Subcutaneous abdominal adipose tissue (tissue), 5 donors: ENCODE measurements around the gene GRB14.
A peak's percentile ranks its signal among the peaks of the same experiment; 100 is the strongest.

ENCODE experiments used
- H3K27ac ChIP-seq: one replicate; pipeline ENCODE4 v1.7.0; 2013; ENCODE audit warnings: low read depth, mild to moderate bottlenecking, inconsistent platforms, low read length, moderate library complexity
- H3K27me3 ChIP-seq, 5 donors: one replicate each; pipeline ENCODE4 v1.7.0; 2013; ENCODE audit warnings: low read length in 5 of 5, inconsistent platforms in 1 of 5; ENCODE audit not compliant: control insufficient read depth in 5 of 5, insufficient read depth in 4 of 5
- H3K36me3 ChIP-seq, 5 donors: one replicate each; pipeline ENCODE4 v1.7.0; 2013; ENCODE audit warnings: low read length in 5 of 5; ENCODE audit not compliant: control insufficient read depth in 5 of 5, insufficient read depth in 5 of 5
- H3K4me1 ChIP-seq, 5 donors: one replicate each; pipeline ENCODE4 v1.7.0; 2013; ENCODE audit warnings: low read length in 5 of 5, mild to moderate bottlenecking in 3 of 5, moderate library complexity in 1 of 5; ENCODE audit not compliant: control insufficient read depth in 5 of 5, insufficient read depth in 5 of 5
- H3K4me3 ChIP-seq, 5 donors: one replicate each; pipeline ENCODE4 v1.7.0; 2013; ENCODE audit warnings: low read length in 5 of 5, low read depth in 1 of 5
- H3K9ac ChIP-seq, 5 donors: one replicate each; pipeline ENCODE4 v1.7.0; 2013; ENCODE audit warnings: low read length in 5 of 5, mild to moderate bottlenecking in 4 of 5, moderate library complexity in 3 of 5
- H3K9me3 ChIP-seq, 5 donors: one replicate each; pipeline ENCODE4 v1.7.0; 2013; ENCODE audit warnings: low read length in 5 of 5; ENCODE audit not compliant: control insufficient read depth in 5 of 5
- donor health status: healthy.
- donor health status: healthy.
- donor health status: healthy.
- donor health status: healthy.
- donor health status: healthy.

Gene GRB14

GRCh38 chr2:164620873-164621763 lies at the start of gene GRB14:
TSS of gene GRB14 (minus strand) at chr2:164621482. CDS start at chr2:164621309, 173 bp downstream.
- H3K4me1 ChIP-seq: peaks cover 0 to 19% (median 8%) of the 10 kb centered on the region in 5 donors
- H3K9me3 ChIP-seq: no peaks in the 10 kb centered on the region
- H3K4me3 ChIP-seq: peak within 1 kb of the TSS; percentile 56 to 74 (median 62)
- peaks cover 0 to 3% (median 0%) of the 10 kb centered on the region in 5 donors for H3K27me3 ChIP-seq
- no peaks in the 10 kb centered on the region for H3K36me3 ChIP-seq
- peak within 1 kb of the TSS in 1 of 5 donors; percentile 26 for H3K9ac ChIP-seq
- H3K27ac ChIP-seq: no peak within 1 kb of the TSS

- Histone ChIP-seq H3K27ac (no peak overlapping the region), H3K4me3 (no peak overlapping the region), H3K27me3 (no peaks in the 10 kb centered on the region), H3K9ac (no peak overlapping the region), H3K36me3 (peaks cover 0 to 5% (median 0%) of the 10 kb centered on the region in 5 donors), H3K4me1 (peaks cover 0 to 30% (median 3%) of the 10 kb centered on the region in 5 donors), H3K9me3 (no peaks in the 10 kb centered on the region)
Measured at GRCh38 chr2:164669291-164669690, 48.0 kb upstream of the GRB14 start.

- H3K4me1 ChIP-seq: peaks cover 0 to 30% (median 3%) of the 10 kb centered on the region in 5 donors
- no peak overlapping the region for H3K27ac ChIP-seq
- H3K9ac ChIP-seq: no peak overlapping the region
- no peak overlapping the region for H3K4me3 ChIP-seq
- H3K36me3 ChIP-seq: peaks cover 0 to 5% (median 0%) of the 10 kb centered on the region in 5 donors
- no peaks in the 10 kb centered on the region for H3K9me3 ChIP-seq
- no peaks in the 10 kb centered on the region for H3K27me3 ChIP-seq
Measured at GRCh38 chr2:164667566-164667965, 46.3 kb upstream of the GRB14 start.

GRCh38 chr2:164664070-164664469 lies 42.8 kb upstream of the GRB14 start:
- Histone ChIP-seq H3K36me3 (peaks cover 0 to 15% (median 0%) of the 10 kb centered on the region in 5 donors), H3K9ac (no peak overlapping the region), H3K4me1 (peaks cover 0 to 17% (median 6%) of the 10 kb centered on the region in 5 donors), H3K9me3 (no peaks in the 10 kb centered on the region), H3K27me3 (no peaks in the 10 kb centered on the region), H3K4me3 (no peak overlapping the region), H3K27ac (no peak overlapping the region)

- Histone ChIP-seq H3K4me1 (peaks cover 0 to 17% (median 6%) of the 10 kb centered on the region in 5 donors), H3K9ac (no peak overlapping the region), H3K4me3 (no peak overlapping the region), H3K36me3 (peaks cover 0 to 15% (median 1%) of the 10 kb centered on the region in 5 donors), H3K9me3 (no peaks in the 10 kb centered on the region), H3K27me3 (no peaks in the 10 kb centered on the region), H3K27ac (peak overlapping the region; percentile 35)
Measured at GRCh38 chr2:164662868-164663631, 41.8 kb upstream of the GRB14 start.

- Histone ChIP-seq H3K4me3 (no peak overlapping the region), H3K27me3 (no peaks in the 10 kb centered on the region), H3K27ac (peak overlapping the region; percentile 35), H3K9me3 (no peaks in the 10 kb centered on the region), H3K36me3 (peaks cover 0 to 21% (median 9%) of the 10 kb centered on the region in 5 donors), H3K9ac (no peak overlapping the region), H3K4me1 (peaks cover 0 to 17% (median 6%) of the 10 kb centered on the region in 5 donors)
Measured at GRCh38 chr2:164662066-164662465, 40.8 kb upstream of the GRB14 start.

GRCh38 chr2:164661349-164661748 lies 40.1 kb upstream of the GRB14 start:
- peak overlapping the region; percentile 35 for H3K27ac ChIP-seq
- no peak overlapping the region for H3K4me3 ChIP-seq
- H3K9me3 ChIP-seq: no peaks in the 10 kb centered on the region
- peaks cover 0 to 17% (median 6%) of the 10 kb centered on the region in 5 donors for H3K4me1 ChIP-seq
- H3K36me3 ChIP-seq: peaks cover 0 to 21% (median 9%) of the 10 kb centered on the region in 5 donors
- no peak overlapping the region for H3K9ac ChIP-seq
- no peaks in the 10 kb centered on the region for H3K27me3 ChIP-seq

GRCh38 chr2:164657129-164657528 lies 35.8 kb upstream of the GRB14 start:
- Histone ChIP-seq H3K27me3 (no peaks in the 10 kb centered on the region), H3K9me3 (peaks cover 0 to 26% (median 7%) of the 10 kb centered on the region in 5 donors), H3K36me3 (peaks cover 0 to 25% (median 9%) of the 10 kb centered on the region in 5 donors), H3K4me1 (peaks cover 0 to 13% (median 3%) of the 10 kb centered on the region in 5 donors), H3K27ac (no peak overlapping the region), H3K4me3 (no peak overlapping the region), H3K9ac (no peak overlapping the region)

- peaks cover 0 to 25% (median 9%) of the 10 kb centered on the region in 5 donors for H3K36me3 ChIP-seq
- H3K4me3 ChIP-seq: no peak overlapping the region
- H3K4me1 ChIP-seq: peaks cover 0 to 3% (median 0%) of the 10 kb centered on the region in 5 donors
- H3K27ac ChIP-seq: no peak overlapping the region
- peaks cover 3 to 38% (median 16%) of the 10 kb centered on the region in 5 donors for H3K9me3 ChIP-seq
- H3K9ac ChIP-seq: no peak overlapping the region
- no peaks in the 10 kb centered on the region for H3K27me3 ChIP-seq
Measured at GRCh38 chr2:164655750-164656149, 34.5 kb upstream of the GRB14 start.
